KOPT-K1 (cell line): ENCODE data around the gene GEN1.

Experiments used
- H3K27ac ChIP-seq: fragments of 200-600 bp; sonication (generic); 2 replicates; pipeline ENCODE4 v1.5.1; 2016; ENCODE audit warnings: antibody characterized with exemption, mild to moderate bottlenecking, low read depth, low read length; ENCODE audit not compliant: poor library complexity, severe bottlenecking
- H3K36me3 ChIP-seq: fragments of 200-600 bp; sonication (generic); 2 replicates; pipeline ENCODE4 v1.5.1; 2017; ENCODE audit warnings: antibody characterized with exemption, mild to moderate bottlenecking, low read length, moderate library complexity; ENCODE audit not compliant: insufficient read depth
- H3K9me3 ChIP-seq: fragments of 200-600 bp; sonication (generic); 2 replicates; pipeline ENCODE4 v1.5.1; 2017; ENCODE audit warnings: antibody characterized with exemption, low read length, mild to moderate bottlenecking; ENCODE audit not compliant: insufficient read depth, poor library complexity, severe bottlenecking

Gene GEN1

GRCh38 chr2:17800219-17800618 is 46.3 kb downstream of the GEN1 start:
- Histone ChIP-seq H3K27ac (no peak overlapping the region), H3K9me3 (no peaks in the 10 kb centered on the region), H3K36me3 (no peaks in the 10 kb centered on the region)

- no peaks in the 10 kb centered on the region for H3K9me3 ChIP-seq
- no peak overlapping the region for H3K27ac ChIP-seq
- no peaks in the 10 kb centered on the region for H3K36me3 ChIP-seq
Measured at GRCh38 chr2:17800693-17801458, 46.9 kb downstream of the GEN1 start.

- Histone ChIP-seq H3K36me3 (no peaks in the 10 kb centered on the region), H3K27ac (no peak overlapping the region), H3K9me3 (no peaks in the 10 kb centered on the region)
Measured at GRCh38 chr2:17803497-17803896, 49.6 kb downstream of the GEN1 start.

- Histone ChIP-seq H3K36me3 (no peaks in the 10 kb centered on the region), H3K9me3 (no peaks in the 10 kb centered on the region), H3K27ac (no peak overlapping the region)
Measured at GRCh38 chr2:17804358-17804757, 50.4 kb downstream of the GEN1 start.

- Histone ChIP-seq H3K36me3 (no peaks in the 10 kb centered on the region), H3K27ac (no peak overlapping the region), H3K9me3 (no peaks in the 10 kb centered on the region)
Measured at GRCh38 chr2:17805166-17805565, 51.2 kb downstream of the GEN1 start.

GRCh38 chr2:17805717-17806363 is 51.9 kb downstream of the GEN1 start:
- no peaks in the 10 kb centered on the region for H3K36me3 ChIP-seq
- no peak overlapping the region for H3K27ac ChIP-seq
- H3K9me3 ChIP-seq: no peaks in the 10 kb centered on the region

- no peaks in the 10 kb centered on the region for H3K9me3 ChIP-seq
- no peak overlapping the region for H3K27ac ChIP-seq
- no peaks in the 10 kb centered on the region for H3K36me3 ChIP-seq
Measured at GRCh38 chr2:17813010-17813741, 59.2 kb downstream of the GEN1 start.

GRCh38 chr2:17813742-17814473 is 60.0 kb downstream of the GEN1 start:
- H3K36me3 ChIP-seq: no peaks in the 10 kb centered on the region
- no peak overlapping the region for H3K27ac ChIP-seq
- H3K9me3 ChIP-seq: no peaks in the 10 kb centered on the region

- no peak overlapping the region for H3K27ac ChIP-seq
- no peaks in the 10 kb centered on the region for H3K9me3 ChIP-seq
- no peaks in the 10 kb centered on the region for H3K36me3 ChIP-seq
Measured at GRCh38 chr2:17814601-17815000, 60.7 kb downstream of the GEN1 start.

GRCh38 chr2:17815468-17816184 is 61.7 kb downstream of the GEN1 start:
- H3K36me3 ChIP-seq: no peaks in the 10 kb centered on the region
- H3K27ac ChIP-seq: no peak overlapping the region
- no peaks in the 10 kb centered on the region for H3K9me3 ChIP-seq

- no peaks in the 10 kb centered on the region for H3K9me3 ChIP-seq
- H3K36me3 ChIP-seq: no peaks in the 10 kb centered on the region
- no peak within 1 kb of the TSS for H3K27ac ChIP-seq
Measured at GRCh38 chr2:17816396-17817245, 62.7 kb downstream of the GEN1 start, which contains the start of gene MSGN1. Gene MSGN1 (plus strand): TSS chr2:17816460. CDS start chr2:17816519, 59 bp downstream.

GRCh38 chr2:17818235-17818815 is 64.4 kb downstream of the GEN1 start:
- H3K9me3 ChIP-seq: no peaks in the 10 kb centered on the region
- H3K27ac ChIP-seq: no peak overlapping the region
- H3K36me3 ChIP-seq: no peaks in the 10 kb centered on the region

GRCh38 chr2:17821080-17821479 is 67.1 kb downstream of the GEN1 start:
- Histone ChIP-seq H3K36me3 (no peaks in the 10 kb centered on the region), H3K27ac (no peak overlapping the region), H3K9me3 (no peaks in the 10 kb centered on the region)
